Measurements from ENCODE around the gene COL21A1. TPM values are rescaled to one million over a fixed set of nuclear protein-coding genes. Genes with fewer than 3 reads are reported as not detected.

COL21A1 gene
- total RNA-seq, 1 experiment from 2014 or later, result 49.0 TPM

GRCh38 chr6:56244528-56245253, 2.7 kb downstream of the COL21A1 start:
- TF ChIP-seq CTCF (conservative IDR thresholded peaks at IDR 0.05; ENCODE audit: low read depth, low read length), result no peak
- no peak for TF ChIP-seq EZH2 (IDR thresholded peaks at IDR 0.05; ENCODE audit: borderline replicate concordance, low read depth, low read length, poor library complexity, severe bottlenecking)
- BruUV-seq (replicated peaks), result no TSS peak
- H3K4me1 ChIP-seq (ENCODE audit: insufficient read depth, low read length, poor library complexity, severe bottlenecking), result peaks cover 62% of the 10 kb centered on the region
- CTCF ChIA-PET, result no interaction called here
- H3K4me3 ChIP-seq (ENCODE audit: low read depth, low read length, poor library complexity, severe bottlenecking), result peak overlapping the region; percentile 69
- POLR2A ChIA-PET (ENCODE audit: low non-redundant PET), result no interaction called here
- no peaks in the 10 kb centered on the region for H3K27me3 ChIP-seq (replicated peaks; ENCODE audit: insufficient read depth, low read depth, low read length, poor library complexity)
- no peaks in the 10 kb centered on the region for H3K9me3 ChIP-seq (ENCODE audit: low read depth, low read length, poor library complexity, severe bottlenecking)
- H3K36me3 ChIP-seq (ENCODE audit: insufficient read depth, low read length, poor library complexity, severe bottlenecking), result no peaks in the 10 kb centered on the region
- peak overlapping the region; percentile 71 for H3K27ac ChIP-seq (ENCODE audit: low read depth, low read length, poor library complexity, severe bottlenecking)
- DNase-seq (ENCODE audit: low spot score), result no peak
- intact Hi-C loops (cut with micrococcal nuclease; ENCODE audit: unreplicated experiment), result no loop called here

GRCh38 chr6:56244089-56244488, 3.3 kb downstream of the COL21A1 start:
- ChIA-PET POLR2A (ENCODE audit: low non-redundant PET) (no interaction called here), CTCF (no interaction called here)
- BruUV-seq (replicated peaks), result no TSS peak

GRCh38 chr6:56243518-56244070, 3.8 kb downstream of the COL21A1 start:
- DNase-seq (ENCODE audit: low spot score), result no peak
- H3K4me1 ChIP-seq (ENCODE audit: insufficient read depth, low read length, poor library complexity, severe bottlenecking), result peaks cover 72% of the 10 kb centered on the region
- H3K4me3 ChIP-seq (ENCODE audit: low read depth, low read length, poor library complexity, severe bottlenecking), result peak overlapping the region; percentile 15
- H3K9me3 ChIP-seq (ENCODE audit: low read depth, low read length, poor library complexity, severe bottlenecking), result no peaks in the 10 kb centered on the region
- peak overlapping the region; percentile 32 for H3K27ac ChIP-seq (ENCODE audit: low read depth, low read length, poor library complexity, severe bottlenecking)
- ChIA-PET POLR2A (ENCODE audit: low non-redundant PET) (no interaction called here), CTCF (no interaction called here)
- TF ChIP-seq EZH2 (IDR thresholded peaks at IDR 0.05; ENCODE audit: borderline replicate concordance, low read depth, low read length, poor library complexity, severe bottlenecking) (no peak), CTCF (conservative IDR thresholded peaks at IDR 0.05; ENCODE audit: low read depth, low read length) (no peak)
- intact Hi-C loops (cut with micrococcal nuclease; ENCODE audit: unreplicated experiment), result no loop called here
- BruUV-seq (replicated peaks), result no TSS peak
- no peaks in the 10 kb centered on the region for H3K27me3 ChIP-seq (replicated peaks; ENCODE audit: insufficient read depth, low read depth, low read length, poor library complexity)
- H3K36me3 ChIP-seq (ENCODE audit: insufficient read depth, low read length, poor library complexity, severe bottlenecking), result no peaks in the 10 kb centered on the region

More at GRCh38 chr6:56244089-56244488, 3.3 kb downstream of the COL21A1 start:
- peak overlapping the region; percentile 32 for H3K27ac ChIP-seq (ENCODE audit: low read depth, low read length, poor library complexity, severe bottlenecking)
- H3K4me3 ChIP-seq (ENCODE audit: low read depth, low read length, poor library complexity, severe bottlenecking), result peak overlapping the region; percentile 15
- intact Hi-C loops (cut with micrococcal nuclease; ENCODE audit: unreplicated experiment), result no loop called here
- H3K27me3 ChIP-seq (replicated peaks; ENCODE audit: insufficient read depth, low read depth, low read length, poor library complexity), result no peaks in the 10 kb centered on the region
- DNase-seq (ENCODE audit: low spot score), result no peak
- no peak for TF ChIP-seq CTCF (conservative IDR thresholded peaks at IDR 0.05; ENCODE audit: low read depth, low read length)
- TF ChIP-seq EZH2 (IDR thresholded peaks at IDR 0.05; ENCODE audit: borderline replicate concordance, low read depth, low read length, poor library complexity, severe bottlenecking), result no peak
- no peaks in the 10 kb centered on the region for H3K36me3 ChIP-seq (ENCODE audit: insufficient read depth, low read length, poor library complexity, severe bottlenecking)
- H3K9me3 ChIP-seq (ENCODE audit: low read depth, low read length, poor library complexity, severe bottlenecking), result no peaks in the 10 kb centered on the region
- peaks cover 67% of the 10 kb centered on the region for H3K4me1 ChIP-seq (ENCODE audit: insufficient read depth, low read length, poor library complexity, severe bottlenecking)

All from A673 (cell line).